K562 (cell line): ENCODE results near the gene ZBTB46. TPM values are rescaled to one million over a fixed set of nuclear protein-coding genes. Genes with fewer than 3 reads are reported as not detected.

Experiments used
- CSDE1 ChIP-seq, 2 experiments: fragments of 450-650 bp; IDR thresholded peaks; 2 replicates each; pipeline ENCODE4 v1.6.1; 2016; ENCODE audit warnings: mild to moderate bottlenecking in 1 of 2
- ELK1 ChIP-seq: sonication (generic); formaldehyde crosslinking; IDR thresholded peaks from 2 replicates; pipeline ENCODE4 v1.8.1; 2022; ENCODE audit warnings: missing genetic modification reagents
- GABPA ChIP-seq: fragments of 200-800 bp; sonication (Bioruptor generic); conservative IDR thresholded peaks from 2 replicates; pipeline ENCODE4 v1.6.1; 2016; ENCODE audit warnings: low read depth, missing genetic modification characterization, missing compliant biosample characterization
- HDAC8 ChIP-seq: fragments of 450-650 bp; IDR thresholded peaks from 2 replicates; pipeline ENCODE4 v1.6.1; 2016; ENCODE audit warnings: mild to moderate bottlenecking, missing genetic modification characterization, moderate library complexity, missing compliant biosample characterization
- KHSRP ChIP-seq: fragments of 450-650 bp; IDR thresholded peaks from 2 replicates; pipeline ENCODE4 v1.6.1; 2017
- MED1 ChIP-seq: sonication (generic); formaldehyde crosslinking; IDR thresholded peaks from 2 replicates; pipeline ENCODE4 v1.8.1; 2023; ENCODE audit warnings: missing genetic modification reagents, borderline replicate concordance
- MLLT1 ChIP-seq, 2 experiments: fragments of 450-650 bp; IDR thresholded peaks; 2 replicates each; pipeline ENCODE4 v1.6.1; 2016
- MYNN ChIP-seq, 2 experiments: sonication (generic); formaldehyde crosslinking in 1 of 2; IDR thresholded peaks; 2 replicates each; pipeline versions ENCODE4 v1.5.0 to v1.6.1; 2016 to 2020; ENCODE audit warnings: antibody characterized with exemption in 1 of 2, missing genetic modification reagents in 1 of 2
- NR1H2 ChIP-seq: sonication (generic); formaldehyde crosslinking; IDR thresholded peaks from 2 replicates; pipeline ENCODE4 v1.4.0; 2020; ENCODE audit warnings: mild to moderate bottlenecking, missing genetic modification reagents
- PCBP1 ChIP-seq: fragments of 200-400 bp; formaldehyde crosslinking; IDR thresholded peaks from 2 replicates; pipeline ENCODE4 v1.6.1; 2018; ENCODE audit warnings: mild to moderate bottlenecking, low read depth, low read length; ENCODE audit not compliant: poor library complexity, severe bottlenecking
- SIX5 ChIP-seq, 2 experiments: IDR thresholded peaks; 2 replicates each; pipeline ENCODE4 v1.6.1; 2011; ENCODE audit warnings: low read length in 2 of 2, borderline replicate concordance in 1 of 2, low read depth in 1 of 2, mild to moderate bottlenecking in 1 of 2, moderate library complexity in 1 of 2; ENCODE audit not compliant: insufficient read depth in 1 of 2
- SP1 ChIP-seq: sonication (generic); formaldehyde crosslinking; IDR thresholded peaks from 2 replicates; pipeline ENCODE4 v1.8.1; 2022; ENCODE audit warnings: mild to moderate bottlenecking, missing genetic modification reagents
- TRIM24 ChIP-seq, 2 experiments: fragments of 450-650 bp; IDR thresholded peaks; 2 replicates each; pipeline ENCODE4 v1.6.1; 2016
- ZNF134 ChIP-seq: fragments of 250-450 bp; sonication (Bioruptor Pico); conservative IDR thresholded peaks from 2 replicates; pipeline ENCODE4 v1.4.0; 2020
- ZNF785 ChIP-seq: fragments of 250-450 bp; sonication (Bioruptor Pico); IDR thresholded peaks from 2 replicates; pipeline ENCODE4 v1.4.0; 2020; ENCODE audit warnings: mild to moderate bottlenecking
- ZSCAN29 ChIP-seq: fragments of 450-650 bp; IDR thresholded peaks from 2 replicates; pipeline ENCODE4 v1.6.1; 2017
- polyA plus RNA-seq, 8 experiments: library from polyadenylated mRNA; depleted of rRNA in 4 of 8; stranded (reverse) in 5 of 8; unstranded in 3 of 8; fragments of >200 nt; fragmentation: Nextera tagmentation in 2 of 8; fragmentation: Illumina TruSeq in 1 of 8; extraction: Ambion mirVana in 2 of 8; extraction: Trizol in 1 of 8; gene quantifications; 2 replicates each; pipeline versions ENCODE4 v1.2.1 to v1.2.3, GENCODE V29; 2011 to 2014; ENCODE audit warnings: inconsistent platforms in 1 of 8, missing spikeins in 1 of 8
- total RNA-seq, 7 experiments: library from RNA; depleted of rRNA in 6 of 7; stranded (reverse); fragments of >200 nt in 6 of 7; fragmentation: Illumina TruSeq in 2 of 7; extraction: Trizol in 2 of 7; gene quantifications; 2 replicates each; pipeline versions ENCODE4 v1.2.1 to v1.2.3, GENCODE V29; 2011 to 2021; ENCODE audit warnings: low replicate concordance in 1 of 7
- TF ChIP-seq, protein P1 (sequence below): IDR thresholded peaks from 2 replicates; pipeline ENCODE4 v1.6.1; 2016; ENCODE audit warnings: missing genetic modification characterization, missing compliant biosample characterization
- TF ChIP-seq, protein P2 (sequence below): sonication (generic); formaldehyde crosslinking; IDR thresholded peaks from 2 replicates; pipeline ENCODE4 v1.8.0; 2022; ENCODE audit warnings: missing genetic modification reagents, mild to moderate bottlenecking, borderline replicate concordance
- TF ChIP-seq, protein P3 (sequence below): IDR thresholded peaks from 2 replicates; pipeline ENCODE4 v1.6.1; 2012; ENCODE audit warnings: low read depth, low read length, improper control_type of control experiment, borderline replicate concordance

The ZBTB46 gene
- total and polyA plus RNA-seq, 9 of the 15 experiments (the other 6 are each of a cell fraction or from before 2014, with no cell fraction given): 0.29 to 4.1 (median 1.1) TPM

DNA sequence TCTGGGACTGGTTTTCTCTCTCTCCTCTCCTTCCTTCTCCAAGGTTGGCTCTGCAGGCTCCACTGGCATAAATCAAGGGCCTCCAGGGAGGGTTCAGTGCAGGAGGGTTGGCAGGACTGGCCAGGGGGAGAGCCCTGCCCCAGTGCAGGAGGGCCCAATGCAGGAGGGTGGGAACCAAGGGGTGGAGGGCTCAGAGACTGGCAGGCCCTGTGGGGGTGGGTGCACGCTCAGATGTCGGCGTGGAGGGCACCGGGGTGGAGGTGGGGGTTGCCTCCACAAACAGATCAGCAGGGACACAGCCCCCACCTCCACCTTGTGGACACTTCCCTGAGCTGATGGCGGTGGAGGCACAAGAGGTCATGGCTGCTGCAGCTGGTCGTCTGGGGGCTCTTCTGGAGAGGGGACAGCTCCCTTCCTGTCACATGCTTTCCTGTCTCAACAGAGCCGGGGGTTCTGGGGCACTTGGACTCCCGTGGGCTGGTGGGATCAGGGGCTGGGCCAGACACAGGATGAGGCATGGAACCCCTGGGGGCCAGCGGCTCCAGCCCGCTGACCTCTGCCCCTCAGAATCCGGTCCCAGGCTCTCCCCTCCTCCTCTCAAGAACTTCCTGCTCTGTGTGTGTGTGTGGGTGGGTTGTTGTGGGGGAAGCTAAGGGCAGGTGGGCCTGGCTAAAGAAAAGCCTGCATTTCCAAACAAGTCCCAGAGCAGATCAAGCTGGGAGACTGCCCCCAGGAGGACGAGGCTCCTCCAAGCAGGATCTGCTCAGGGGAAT lies 27.5 kb upstream of the ZBTB46 start (continued):
- TF ChIP-seq MLLT1 (IDR thresholded peaks at IDR 0.05): no peak
- TF ChIP-seq ZNF785 (CRISPR knock-in tag): no peak
- no peak for TF ChIP-seq ZSCAN29
- TF ChIP-seq, protein P1, sequence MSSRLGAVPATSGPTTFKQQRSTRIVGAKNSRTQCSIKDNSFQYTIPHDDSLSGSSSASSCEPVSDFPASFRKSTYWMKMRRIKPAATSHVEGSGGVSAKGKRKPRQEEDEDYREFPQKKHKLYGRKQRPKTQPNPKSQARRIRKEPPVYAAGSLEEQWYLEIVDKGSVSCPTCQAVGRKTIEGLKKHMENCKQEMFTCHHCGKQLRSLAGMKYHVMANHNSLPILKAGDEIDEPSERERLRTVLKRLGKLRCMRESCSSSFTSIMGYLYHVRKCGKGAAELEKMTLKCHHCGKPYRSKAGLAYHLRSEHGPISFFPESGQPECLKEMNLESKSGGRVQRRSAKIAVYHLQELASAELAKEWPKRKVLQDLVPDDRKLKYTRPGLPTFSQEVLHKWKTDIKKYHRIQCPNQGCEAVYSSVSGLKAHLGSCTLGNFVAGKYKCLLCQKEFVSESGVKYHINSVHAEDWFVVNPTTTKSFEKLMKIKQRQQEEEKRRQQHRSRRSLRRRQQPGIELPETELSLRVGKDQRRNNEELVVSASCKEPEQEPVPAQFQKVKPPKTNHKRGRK (tag): no peak
- no peak for TF ChIP-seq TRIM24 (IDR thresholded peaks at IDR 0.05)
- no peak for TF ChIP-seq PCBP1
- TF ChIP-seq SP1 (CRISPR knock-in tag): no peak
- TF ChIP-seq KHSRP: no peak
- no peak for TF ChIP-seq CSDE1 (IDR thresholded peaks at IDR 0.05)
- no peak for TF ChIP-seq HDAC8
- TF ChIP-seq ZNF134 (CRISPR knock-in tag): no peak
- no peak for TF ChIP-seq MED1 (CRISPR knock-in tag)
- TF ChIP-seq ELK1 (CRISPR knock-in tag): no peak
- TF ChIP-seq GABPA: peak; percentile 28; the same call in 1 of the 2 replicates
- TF ChIP-seq MYNN (IDR thresholded peaks at IDR 0.05): 0 out of 2 replicates have a peak, but pooled peaks have one; percentile 33
- no peak for TF ChIP-seq MYNN (CRISPR knock-in tag; IDR thresholded peaks at IDR 0.05)
- no peak for TF ChIP-seq NR1H2
- no peak for TF ChIP-seq SIX5 (IDR thresholded peaks at IDR 0.05; ENCODE audit: borderline replicate concordance in 1 of 2, insufficient read depth in 1 of 2, low read depth in 1 of 2, low read length in 2 of 2)
- TF ChIP-seq, protein P2, sequence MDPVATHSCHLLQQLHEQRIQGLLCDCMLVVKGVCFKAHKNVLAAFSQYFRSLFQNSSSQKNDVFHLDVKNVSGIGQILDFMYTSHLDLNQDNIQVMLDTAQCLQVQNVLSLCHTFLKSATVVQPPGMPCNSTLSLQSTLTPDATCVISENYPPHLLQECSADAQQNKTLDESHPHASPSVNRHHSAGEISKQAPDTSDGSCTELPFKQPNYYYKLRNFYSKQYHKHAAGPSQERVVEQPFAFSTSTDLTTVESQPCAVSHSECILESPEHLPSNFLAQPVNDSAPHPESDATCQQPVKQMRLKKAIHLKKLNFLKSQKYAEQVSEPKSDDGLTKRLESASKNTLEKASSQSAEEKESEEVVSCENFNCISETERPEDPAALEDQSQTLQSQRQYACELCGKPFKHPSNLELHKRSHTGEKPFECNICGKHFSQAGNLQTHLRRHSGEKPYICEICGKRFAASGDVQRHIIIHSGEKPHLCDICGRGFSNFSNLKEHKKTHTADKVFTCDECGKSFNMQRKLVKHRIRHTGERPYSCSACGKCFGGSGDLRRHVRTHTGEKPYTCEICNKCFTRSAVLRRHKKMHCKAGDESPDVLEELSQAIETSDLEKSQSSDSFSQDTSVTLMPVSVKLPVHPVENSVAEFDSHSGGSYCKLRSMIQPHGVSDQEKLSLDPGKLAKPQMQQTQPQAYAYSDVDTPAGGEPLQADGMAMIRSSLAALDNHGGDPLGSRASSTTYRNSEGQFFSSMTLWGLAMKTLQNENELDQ (CRISPR knock-in tag): no peak
- TF ChIP-seq, protein P3, sequence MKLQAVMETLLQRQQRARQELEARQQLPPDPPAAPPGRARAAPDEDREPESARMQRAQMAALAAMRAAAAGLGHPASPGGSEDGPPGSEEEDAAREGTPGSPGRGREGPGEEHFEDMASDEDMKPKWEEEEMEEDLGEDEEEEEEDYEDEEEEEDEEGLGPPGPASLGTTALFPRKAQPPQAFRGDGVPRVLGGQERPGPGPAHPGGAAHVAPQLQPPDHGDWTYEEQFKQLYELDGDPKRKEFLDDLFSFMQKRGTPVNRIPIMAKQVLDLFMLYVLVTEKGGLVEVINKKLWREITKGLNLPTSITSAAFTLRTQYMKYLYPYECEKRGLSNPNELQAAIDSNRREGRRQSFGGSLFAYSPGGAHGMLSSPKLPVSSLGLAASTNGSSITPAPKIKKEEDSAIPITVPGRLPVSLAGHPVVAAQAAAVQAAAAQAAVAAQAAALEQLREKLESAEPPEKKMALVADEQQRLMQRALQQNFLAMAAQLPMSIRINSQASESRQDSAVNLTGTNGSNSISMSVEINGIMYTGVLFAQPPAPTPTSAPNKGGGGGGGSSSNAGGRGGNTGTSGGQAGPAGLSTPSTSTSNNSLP: no peak
